GM23248 (cell line): Measurements from ENCODE around the gene PDE4B. TPM values are rescaled to one million over a fixed set of nuclear protein-coding genes. Genes with fewer than 3 reads are reported as not detected.

Experiments used
- DNase-seq: peaks from one replicate; pipeline ENCODE4 v3.0.0-alpha.2; 2015
- H2AFZ ChIP-seq: fragments of 200-600 bp; sonication (generic); 2 replicates; pipeline ENCODE4 v1.6.1; 2016; ENCODE audit warnings: antibody characterized with exemption
- H3F3A ChIP-seq: fragments of 200-600 bp; sonication (generic); 2 replicates; pipeline ENCODE4 v1.6.1; 2016; ENCODE audit warnings: mild to moderate bottlenecking, antibody characterized with exemption, mixed run types; ENCODE audit not compliant: insufficient read depth
- H3K27ac ChIP-seq: fragments of 200-600 bp; sonication (generic); 2 replicates; pipeline ENCODE4 v1.5.1; 2016; ENCODE audit warnings: mild to moderate bottlenecking
- H3K27me3 ChIP-seq: fragments of 200-600 bp; sonication (generic); replicated peaks from 2 replicates; pipeline ENCODE4 v1.6.1; 2016; ENCODE audit warnings: mild to moderate bottlenecking; ENCODE audit not compliant: insufficient read depth
- H3K36me3 ChIP-seq: fragments of 200-600 bp; sonication (generic); 2 replicates; pipeline ENCODE4 v1.6.1; 2016; ENCODE audit warnings: low read depth, mild to moderate bottlenecking
- H3K4me1 ChIP-seq: fragments of 200-600 bp; sonication (generic); 2 replicates; pipeline ENCODE4 v1.6.1; 2016; ENCODE audit warnings: mild to moderate bottlenecking; ENCODE audit not compliant: insufficient read depth
- H3K4me2 ChIP-seq: fragments of 200-600 bp; sonication (generic); one replicate; pipeline ENCODE4 v1.6.1; 2016; ENCODE audit warnings: mild to moderate bottlenecking; ENCODE audit not compliant: unreplicated experiment
- H3K4me3 ChIP-seq: fragments of 200-600 bp; sonication (generic); 2 replicates; pipeline ENCODE4 v1.5.1; 2016; ENCODE audit warnings: mild to moderate bottlenecking
- H3K79me2 ChIP-seq: fragments of 200-600 bp; sonication (generic); 2 replicates; pipeline ENCODE4 v1.6.1; 2016; ENCODE audit warnings: mild to moderate bottlenecking; ENCODE audit not compliant: insufficient read depth
- H3K9ac ChIP-seq: fragments of 200-600 bp; sonication (generic); 2 replicates; pipeline ENCODE4 v1.6.1; 2016; ENCODE audit warnings: mild to moderate bottlenecking
- H3K9me2 ChIP-seq: fragments of 200-600 bp; sonication (generic); 2 replicates; pipeline ENCODE4 v1.6.1; 2016; ENCODE audit warnings: mixed run types, mild to moderate bottlenecking, moderate library complexity; ENCODE audit not compliant: insufficient read depth
- H3K9me3 ChIP-seq: fragments of 200-600 bp; sonication (generic); one replicate; pipeline ENCODE4 v1.6.1; 2017; ENCODE audit warnings: low read depth
- H4K20me1 ChIP-seq: fragments of 200-600 bp; sonication (generic); 2 replicates; pipeline ENCODE4 v1.6.0; 2016; ENCODE audit not compliant: insufficient read depth
- EZH2 ChIP-seq: fragments of 200-600 bp; sonication (generic); IDR thresholded peaks from 2 replicates; pipeline ENCODE4 v1.6.1; 2018; ENCODE audit warnings: antibody characterized with exemption, mild to moderate bottlenecking; ENCODE audit not compliant: insufficient read depth, poor library complexity, severe bottlenecking
- EZH2phosphoT487 ChIP-seq: fragments of 200-600 bp; sonication (generic); IDR thresholded peaks from 2 replicates; pipeline ENCODE4 v1.6.1; 2018; ENCODE audit warnings: antibody characterized with exemption, moderate library complexity, mild to moderate bottlenecking, low read depth; ENCODE audit not compliant: insufficient read depth
- WGBS, 2 experiments: methylation state at CpG; one replicate each; pipeline ENCODE4 v1.1.6; 2015 to 2017; ENCODE audit warnings: low lambda C conversion rate in 2 of 2, low coverage in 1 of 2; ENCODE audit errors: missing lambda C conversion rate in 2 of 2; 5-methylcytosine and 5-hydroxymethylcytosine counted together
- in situ Hi-C: fragments of 300-500 bp; cut with MboI; formaldehyde crosslinking; loops from 2 replicates; pipeline ENCODE4 v1.15.0; 2020
- polyA plus RNA-seq: library from polyadenylated mRNA; unstranded; fragments of >200 nt; fragmentation: Nextera tagmentation; extraction: Ambion mirVana; gene quantifications from 2 replicates; pipeline ENCODE4 v1.2.1, GENCODE V29; 2016
- total RNA-seq: library from RNA; depleted of rRNA; stranded (reverse); fragments of >200 nt; shearing (Covaris generic); gene quantifications from 2 replicates; pipeline ENCODE4 v1.2.3, GENCODE V29; 2014

Gene PDE4B
- total and polyA plus RNA-seq, 2 experiments from 2014 or later, result 19.9 to 36.2 TPM

GRCh38 chr1:65949933-65950332 is 157.2 kb downstream of the PDE4B start:
- peaks cover 4% of the 10 kb centered on the region; the same call in 1 of the 2 replicates for H3F3A ChIP-seq
- H3K9ac ChIP-seq, result no peak overlapping the region
- H3K4me1 ChIP-seq, result peaks cover 26% of the 10 kb centered on the region
- no peak overlapping the region for H3K27ac ChIP-seq
- H3K4me3 ChIP-seq, result no peak overlapping the region
- H3K4me2 ChIP-seq, result no peak overlapping the region
- H3K9me2 ChIP-seq, result no peaks in the 10 kb centered on the region
- no peak for DNase-seq
- no peaks in the 10 kb centered on the region for H3K79me2 ChIP-seq
- TF ChIP-seq EZH2, result no peak
- TF ChIP-seq EZH2phosphoT487, result no peak
- 74 to 77% methylated on average over 3 of the region's 3 CpGs for WGBS, 2 experiments
- in situ Hi-C loops, result loop anchor here (5.0 to 25.0 kb wide), 4 partner anchors 235 to 787 kb away; no protein-coding TSS in a partner anchor
- no peaks in the 10 kb centered on the region for H3K36me3 ChIP-seq
- no peaks in the 10 kb centered on the region for H3K27me3 ChIP-seq
- H2AFZ ChIP-seq, result no peak overlapping the region
- no peaks in the 10 kb centered on the region for H4K20me1 ChIP-seq
- no peaks in the 10 kb centered on the region for H3K9me3 ChIP-seq

- no peaks in the 10 kb centered on the region for H3K9me3 ChIP-seq
- H3K79me2 ChIP-seq, result no peaks in the 10 kb centered on the region
- 57 to 61% methylated on average over 3 of the region's 3 CpGs for WGBS, 2 experiments
- H3F3A ChIP-seq, result no peaks in the 10 kb centered on the region
- TF ChIP-seq EZH2 (no peak), EZH2phosphoT487 (no peak)
- no peak overlapping the region for H3K9ac ChIP-seq
- in situ Hi-C loops, result loop anchor here (5.0 to 25.0 kb wide), 2 partner anchors 290 to 785 kb away; no protein-coding TSS in a partner anchor
- no peaks in the 10 kb centered on the region for H4K20me1 ChIP-seq
- no peaks in the 10 kb centered on the region for H3K36me3 ChIP-seq
- H3K4me3 ChIP-seq, result no peak overlapping the region
- H3K9me2 ChIP-seq, result no peaks in the 10 kb centered on the region
- H3K4me1 ChIP-seq, result peaks cover 13% of the 10 kb centered on the region
- H2AFZ ChIP-seq, result no peak overlapping the region
- H3K4me2 ChIP-seq, result no peak overlapping the region
- DNase-seq, result peak; percentile 42
- H3K27me3 ChIP-seq, result no peaks in the 10 kb centered on the region
- H3K27ac ChIP-seq, result no peak overlapping the region
Observed at GRCh38 chr1:65952696-65953095, 160.0 kb downstream of the PDE4B start.

GRCh38 chr1:65953170-65953569 is 160.5 kb downstream of the PDE4B start:
- H3K79me2 ChIP-seq, result no peaks in the 10 kb centered on the region
- no peaks in the 10 kb centered on the region for H3K9me2 ChIP-seq
- peak; percentile 3 for DNase-seq
- no peak overlapping the region for H3K4me2 ChIP-seq
- H3K9ac ChIP-seq, result no peak overlapping the region
- no peaks in the 10 kb centered on the region for H3K9me3 ChIP-seq
- in situ Hi-C loops, result loop anchor here (5.0 to 25.0 kb wide), 2 partner anchors 289 to 784 kb away; no protein-coding TSS in a partner anchor
- H4K20me1 ChIP-seq, result no peaks in the 10 kb centered on the region
- H3K27ac ChIP-seq, result no peak overlapping the region
- H3K4me1 ChIP-seq, result peaks cover 13% of the 10 kb centered on the region
- 100% methylated on average over 1 of the region's 1 CpG for WGBS, 2 experiments
- no peak for TF ChIP-seq EZH2phosphoT487
- no peak for TF ChIP-seq EZH2
- H3K27me3 ChIP-seq, result no peaks in the 10 kb centered on the region
- no peaks in the 10 kb centered on the region for H3K36me3 ChIP-seq
- H3K4me3 ChIP-seq, result no peak overlapping the region
- no peak overlapping the region for H2AFZ ChIP-seq
- H3F3A ChIP-seq, result no peaks in the 10 kb centered on the region

- in situ Hi-C loops, result loop anchor here (25.0 kb wide), 1 partner anchor 782 kb away; no protein-coding TSS in a partner anchor
- H3K27me3 ChIP-seq, result no peaks in the 10 kb centered on the region
- no peaks in the 10 kb centered on the region for H3K36me3 ChIP-seq
- TF ChIP-seq EZH2 (no peak), EZH2phosphoT487 (no peak)
- no peaks in the 10 kb centered on the region for H3K79me2 ChIP-seq
- H3K4me3 ChIP-seq, result no peak overlapping the region
- no peak overlapping the region for H3K4me2 ChIP-seq
- no peak overlapping the region for H3K27ac ChIP-seq
- no peak overlapping the region for H2AFZ ChIP-seq
- H3K9me3 ChIP-seq, result no peaks in the 10 kb centered on the region
- no peaks in the 10 kb centered on the region for H3K9me2 ChIP-seq
- no peak for DNase-seq
- 66 to 70% methylated on average over 3 of the region's 3 CpGs for WGBS, 2 experiments
- H3K9ac ChIP-seq, result no peak overlapping the region
- H3K4me1 ChIP-seq, result peaks cover 13% of the 10 kb centered on the region
- no peaks in the 10 kb centered on the region for H4K20me1 ChIP-seq
- no peaks in the 10 kb centered on the region for H3F3A ChIP-seq
Observed at GRCh38 chr1:65955071-65955470, 162.4 kb downstream of the PDE4B start.
